ENCODE data around the gene TRAF3IP1. TPM values are rescaled to one million over a fixed set of nuclear protein-coding genes. Genes with fewer than 3 reads are reported as not detected.

Gene TRAF3IP1
- total and polyA plus RNA-seq, 2 of the 13 experiments (the other 11 are each of a cell fraction or from before 2014, with no cell fraction given): 4.1 to 12.9 TPM

GRCh38 chr2:238434846-238435751 lies 114.8 kb downstream of the TRAF3IP1 start:
- no TSS peak for BruUV-seq (replicated peaks)
- Histone ChIP-seq H3K9me3 (ENCODE audit: low read length) (no peaks in the 10 kb centered on the region), H3K9ac (ENCODE audit: insufficient read depth, low read depth, low read length) (peak overlapping the region; percentile 55), H3K4me2 (ENCODE audit: low read depth, low read length) (peak overlapping the region; percentile 58), H3K27me3 (ENCODE audit: control insufficient read depth in 1 of 2, insufficient read depth in 2 of 2, low read length in 2 of 2) (no peaks in the 10 kb centered on the region), H2AFZ (ENCODE audit: low read length) (no peak overlapping the region), H3K4me3 (replicated peaks in 1 of 3; ENCODE audit: insufficient read depth in 1 of 3, low read depth in 2 of 3, low read length in 3 of 3) (peak overlapping the region in 1 of 3 experiments; percentile 32; a peak in 1 of 6 replicates), H3K79me2 (ENCODE audit: insufficient read depth, low read length) (peaks cover 90% of the 10 kb centered on the region), H3K36me3 (replicated peaks in 1 of 2; ENCODE audit: control insufficient read depth in 1 of 2, insufficient read depth in 2 of 2, low read length in 2 of 2) (peaks cover 33 to 72% of the 10 kb centered on the region in 2 experiments), H3K4me1 (ENCODE audit: insufficient read depth, low read length) (peaks cover 67% of the 10 kb centered on the region), H3K27ac (ENCODE audit: extremely low read length, insufficient read depth, low read length) (peak overlapping the region; percentile 65), H4K20me1 (ENCODE audit: insufficient read depth, low read length) (peaks cover 12% of the 10 kb centered on the region)
- 56% methylated on average over 23 of the region's 24 CpGs for WGBS (ENCODE audit: low lambda C conversion rate)
- DNase-seq (ENCODE audit: low spot score) (peak; percentile 69), FAIRE-seq (no peak), ATAC-seq (peak; percentile 98)
- CTCF ChIA-PET (ENCODE audit: low intra/inter-chr PET ratio, low total read pairs): no interaction called here
- in situ Hi-C loops (cut with HindIII; ENCODE audit: extremely low pct_ligation_motif_present, low pct_unique_long_range_greater_than_20kb) (no loop called here), intact Hi-C loops (cut with micrococcal nuclease; ENCODE audit: unreplicated experiment) (loop anchor here (2.0 kb wide), 1 partner anchor 64 kb away; no protein-coding TSS in a partner anchor)
- POLR2A ChIA-PET: interaction anchor here (2.1 kb wide), 1 partner anchor 14 kb away, joined by 5 read pairs; no protein-coding TSS in a partner anchor
- no peak for TF ChIP-seq ZNF883 (CRISPR knock-in tag; IDR thresholded peaks at IDR 0.05; ENCODE audit: not compliant biosample characterization)
- TF ChIP-seq ZNF260 (CRISPR knock-in tag; IDR thresholded peaks at IDR 0.05; ENCODE audit: borderline replicate concordance, low read depth): no peak
- TF ChIP-seq SMAD1 (CRISPR knock-in tag; IDR thresholded peaks at IDR 0.05; ENCODE audit: borderline replicate concordance, low read depth): no peak
- no peak for TF ChIP-seq NR3C1 (CRISPR knock-in tag; IDR thresholded peaks at IDR 0.05)
- TF ChIP-seq STAT5B (CRISPR knock-in tag; IDR thresholded peaks at IDR 0.05): no peak
- no peak for TF ChIP-seq ZNF569 (CRISPR knock-in tag; IDR thresholded peaks at IDR 0.05; ENCODE audit: borderline replicate concordance)
- no peak for TF ChIP-seq POLR2AphosphoS2 (IDR thresholded peaks at IDR 0.05; ENCODE audit: low read depth, low read length)
- no peak for TF ChIP-seq ZSCAN21 (CRISPR knock-in tag; IDR thresholded peaks at IDR 0.05; ENCODE audit: borderline replicate concordance)
- TF ChIP-seq KAT8 (CRISPR knock-in tag; IDR thresholded peaks at IDR 0.05): no peak
- TF ChIP-seq MED8 (CRISPR knock-in tag; IDR thresholded peaks at IDR 0.05; ENCODE audit: insufficient replicate concordance): no peak
- no peak for TF ChIP-seq CHCHD3 (CRISPR knock-in tag; IDR thresholded peaks at IDR 0.05)
- no peak for TF ChIP-seq BRF2 (CRISPR knock-in tag; IDR thresholded peaks at IDR 0.05)
- no peak for TF ChIP-seq ZBTB8A (CRISPR knock-in tag; IDR thresholded peaks at IDR 0.05; ENCODE audit: borderline replicate concordance, low read depth)
- no peak for TF ChIP-seq TFE3 (CRISPR knock-in tag; IDR thresholded peaks at IDR 0.05)
- TF ChIP-seq ZNF30 (CRISPR knock-in tag; IDR thresholded peaks at IDR 0.05): no peak
- TF ChIP-seq TBL1XR1 (IDR thresholded peaks at IDR 0.05; ENCODE audit: borderline replicate concordance, low read length, partially characterized antibody): no peak
